ENCODE measurements around the gene KCNG2.
"Not testable (repeated sequence)": the region's sequence is repeated elsewhere in the genome, so short reads cannot be mapped to it uniquely, and the experiment has no call there.

Gene KCNG2

GRCh38 chr18:79797518-79798345 lies at the start of gene KCNG2:
KCNG2 (plus strand) TSS chr18:79797938; CDS start chr18:79863668, 65,730 bp downstream.
- FAIRE-seq, result no peak

- FAIRE-seq, result no peak
These were observed 49.2 kb upstream of the KCNG2 start for GRCh38 chr18:79748321-79749180.

- no peak for FAIRE-seq
These were observed 48.2 kb upstream of the KCNG2 start for GRCh38 chr18:79749251-79750191.

- no peak for FAIRE-seq
These were observed 46.7 kb upstream of the KCNG2 start for GRCh38 chr18:79750980-79751571.

- FAIRE-seq, result not testable (repeated sequence)
These were observed 45.7 kb upstream of the KCNG2 start for GRCh38 chr18:79751918-79752578.

GRCh38 chr18:79752946-79753345 lies 44.8 kb upstream of the KCNG2 start:
- FAIRE-seq, result not testable (repeated sequence)

GRCh38 chr18:79753391-79753851 lies 44.3 kb upstream of the KCNG2 start:
- no peak for FAIRE-seq

GRCh38 chr18:79754022-79754761 lies 43.5 kb upstream of the KCNG2 start:
- FAIRE-seq, result no peak

GRCh38 chr18:79754831-79755351 lies 42.8 kb upstream of the KCNG2 start:
- no peak for FAIRE-seq

- FAIRE-seq, result no peak
These were observed 42.1 kb upstream of the KCNG2 start for GRCh38 chr18:79755496-79756142.

GRCh38 chr18:79756143-79756500 lies 41.6 kb upstream of the KCNG2 start:
- FAIRE-seq, result no peak

GRCh38 chr18:79756826-79757225 lies 40.9 kb upstream of the KCNG2 start:
- no peak for FAIRE-seq

- no peak for FAIRE-seq
These were observed 37.4 kb upstream of the KCNG2 start for GRCh38 chr18:79760348-79760747.

- FAIRE-seq, result no peak
These were observed 36.9 kb upstream of the KCNG2 start for GRCh38 chr18:79760881-79761280.

- FAIRE-seq, result no peak
These were observed 34.3 kb upstream of the KCNG2 start for GRCh38 chr18:79763407-79763806.

GRCh38 chr18:79764131-79764530 lies 33.6 kb upstream of the KCNG2 start:
- no peak for FAIRE-seq

- FAIRE-seq, result no peak
These were observed 32.1 kb upstream of the KCNG2 start for GRCh38 chr18:79765491-79766245.

- no peak for FAIRE-seq
These were observed 31.4 kb upstream of the KCNG2 start for GRCh38 chr18:79766308-79766707.

- no peak for FAIRE-seq
These were observed 29.0 kb upstream of the KCNG2 start for GRCh38 chr18:79768745-79769144.

All from colon (tissue), 2 donors.